ENCODE data around the gene MTRFR. TPM values are rescaled to one million over a fixed set of nuclear protein-coding genes. Genes with fewer than 3 reads are reported as not detected.

MTRFR gene
- polyA plus RNA-seq, 1 of the 3 experiments (the other 2 are of a cell fraction): 6.6 TPM

GRCh38 chr12:123305136-123305535 is 71.9 kb downstream of the MTRFR start:
- H3K27ac ChIP-seq (ENCODE audit: low read depth in 2 of 2, low read length in 1 of 2): no peak overlapping the region
- no peak overlapping the region for H2AFZ ChIP-seq (ENCODE audit: low read depth)
- H4K20me1 ChIP-seq (ENCODE audit: insufficient read depth): no peaks in the 10 kb centered on the region
- 81% methylated on average over 3 of the region's 3 CpGs for WGBS (ENCODE audit: low lambda C conversion rate)
- no peak overlapping the region for H3K9ac ChIP-seq
- no peaks in the 10 kb centered on the region for H3K9me3 ChIP-seq
- peaks cover 11% of the 10 kb centered on the region for H3F3A ChIP-seq (replicated peaks; ENCODE audit: insufficient read depth)
- H3K36me3 ChIP-seq (replicated peaks in 1 of 2; ENCODE audit: control insufficient read depth in 1 of 2, insufficient read depth in 2 of 2, low read length in 1 of 2): peaks cover 49 to 87% of the 10 kb centered on the region in 2 experiments
- ChIA-PET CTCF (interaction anchor here (0.8 kb wide), 1 partner anchor 82 kb away, joined by 3 read pairs; no protein-coding TSS in a partner anchor), POLR2A (no interaction called here)
- DNase-seq: no peak
- no peak overlapping the region for H3K4me2 ChIP-seq
- no peaks in the 10 kb centered on the region; the same call in 1 of the 2 replicates for H3K79me2 ChIP-seq (ENCODE audit: insufficient read depth)
- H3K4me3 ChIP-seq (ENCODE audit: low read depth in 2 of 2, low read length in 1 of 2): no peak overlapping the region
- H3K4me1 ChIP-seq (ENCODE audit: control insufficient read depth in 1 of 2, insufficient read depth in 2 of 2, low read depth in 1 of 2, low read length in 1 of 2): no peaks in the 10 kb centered on the region
- no peaks in the 10 kb centered on the region for H3K9me2 ChIP-seq
- H3K27me3 ChIP-seq (ENCODE audit: insufficient read depth): no peaks in the 10 kb centered on the region
- TF ChIP-seq SMC3 (IDR thresholded peaks at IDR 0.05; ENCODE audit: low read depth, low read length): no peak

- H3K36me3 ChIP-seq (replicated peaks in 1 of 2; ENCODE audit: control insufficient read depth in 1 of 2, insufficient read depth in 2 of 2, low read length in 1 of 2): peaks cover 50 to 85% of the 10 kb centered on the region in 2 experiments
- peaks cover 12% of the 10 kb centered on the region for H3F3A ChIP-seq (replicated peaks; ENCODE audit: insufficient read depth)
- no peaks in the 10 kb centered on the region for H3K9me2 ChIP-seq
- no peak overlapping the region for H3K9ac ChIP-seq
- no peaks in the 10 kb centered on the region for H3K9me3 ChIP-seq
- H4K20me1 ChIP-seq (ENCODE audit: insufficient read depth): no peaks in the 10 kb centered on the region
- H3K4me3 ChIP-seq (ENCODE audit: low read depth in 2 of 2, low read length in 1 of 2): no peak overlapping the region
- H3K4me2 ChIP-seq: no peak overlapping the region
- CTCF ChIA-PET: no interaction called here
- POLR2A ChIA-PET: no interaction called here
- H3K79me2 ChIP-seq (ENCODE audit: insufficient read depth): no peaks in the 10 kb centered on the region; the same call in 1 of the 2 replicates
- no peaks in the 10 kb centered on the region for H3K4me1 ChIP-seq (ENCODE audit: control insufficient read depth in 1 of 2, insufficient read depth in 2 of 2, low read depth in 1 of 2, low read length in 1 of 2)
- H3K27ac ChIP-seq (ENCODE audit: low read depth in 2 of 2, low read length in 1 of 2): no peak overlapping the region
- DNase-seq: no peak
- H2AFZ ChIP-seq (ENCODE audit: low read depth): no peak overlapping the region
- WGBS (ENCODE audit: low lambda C conversion rate): 97% methylated on average over 3 of the region's 3 CpGs
- H3K27me3 ChIP-seq (ENCODE audit: insufficient read depth): no peaks in the 10 kb centered on the region
- TF ChIP-seq JUND (IDR thresholded peaks at IDR 0.05): no peak
- TF ChIP-seq GABPA (IDR thresholded peaks at IDR 0.05; ENCODE audit: low read depth): no peak
- no peak for TF ChIP-seq YY1 (IDR thresholded peaks at IDR 0.05; ENCODE audit: low read depth)
- no peak for TF ChIP-seq MAX (IDR thresholded peaks at IDR 0.05; ENCODE audit: low read depth)
- no peak for TF ChIP-seq RCOR1 (IDR thresholded peaks at IDR 0.05; ENCODE audit: low read length)
- no peak for TF ChIP-seq CHD2 (IDR thresholded peaks at IDR 0.05; ENCODE audit: low read length, partially characterized antibody)
- TF ChIP-seq NFIC (IDR thresholded peaks at IDR 0.05; ENCODE audit: borderline replicate concordance): no peak
- TF ChIP-seq NRF1 (IDR thresholded peaks at IDR 0.05; ENCODE audit: low read depth, low read length): no peak
- no peak for TF ChIP-seq POLR2AphosphoS5 (IDR thresholded peaks at IDR 0.05; ENCODE audit: low read depth, low read length)
- TF ChIP-seq MEF2A (IDR thresholded peaks at IDR 0.05; ENCODE audit: borderline replicate concordance, low read depth): no peak
- no peak for TF ChIP-seq RXRA (IDR thresholded peaks at IDR 0.05; ENCODE audit: borderline replicate concordance, low read depth)
- TF ChIP-seq FOXM1 (IDR thresholded peaks at IDR 0.05; ENCODE audit: low read depth): no peak
- TF ChIP-seq TCF12 (IDR thresholded peaks at IDR 0.05): no peak
- no peak for TF ChIP-seq USF1 (IDR thresholded peaks at IDR 0.05; ENCODE audit: borderline replicate concordance, low read depth)
- TF ChIP-seq REST (IDR thresholded peaks at IDR 0.05; ENCODE audit: low read depth, low read length): no peak
- no peak for TF ChIP-seq ZBTB33 (IDR thresholded peaks at IDR 0.05; ENCODE audit: borderline replicate concordance, low read depth)
- no peak for TF ChIP-seq USF2 (IDR thresholded peaks at IDR 0.05; ENCODE audit: borderline replicate concordance, low read depth, low read length)
- TF ChIP-seq CTCF (IDR thresholded peaks at IDR 0.05): no peak
- TF ChIP-seq ELF1 (IDR thresholded peaks at IDR 0.05): no peak
Observed at GRCh38 chr12:123306200-123306599, 73.0 kb downstream of the MTRFR start.
